Loucy (cell line): Measurements from ENCODE around the gene MYMK.

Source experiments
- CTCF ChIP-seq: fragments of 200-600 bp; sonication (generic); conservative IDR thresholded peaks from 2 replicates; pipeline ENCODE4 v1.5.1; 2014; ENCODE audit warnings: mild to moderate bottlenecking, antibody characterized with exemption, low read length
- EZH2phosphoT487 ChIP-seq: fragments of 200-600 bp; IDR thresholded peaks from 2 replicates; pipeline ENCODE4 v1.6.1; 2018; ENCODE audit warnings: antibody characterized with exemption, mild to moderate bottlenecking, moderate library complexity, borderline replicate concordance

DNA sequence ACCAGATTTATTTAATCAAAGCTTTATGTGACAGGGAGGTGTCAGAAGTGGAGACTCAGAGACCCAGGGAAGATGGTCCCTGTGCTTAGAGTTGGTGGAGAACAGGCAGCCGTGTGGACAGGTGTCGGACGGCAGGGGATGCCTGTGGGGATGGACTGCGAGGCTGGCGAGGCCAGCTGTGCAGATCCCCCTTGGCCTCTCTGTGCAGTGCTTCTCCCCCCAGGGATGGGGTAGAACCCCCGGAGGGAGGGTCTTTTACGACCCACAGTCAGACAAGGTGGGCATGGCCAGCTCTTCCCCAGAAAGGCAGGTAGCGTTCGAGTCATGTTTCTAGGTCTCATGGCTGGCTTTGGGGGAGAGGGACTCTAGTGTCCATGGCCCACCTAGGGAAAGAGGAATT lies 41.1 kb downstream of the MYMK start:
- TF ChIP-seq CTCF (no peak), EZH2phosphoT487 (no peak)
